ENCODE measurements around the gene RRP1B.
A peak's percentile ranks its signal among the peaks of the same experiment; 100 is the strongest.
"Not testable (repeated sequence)": the region's sequence is repeated elsewhere in the genome, so short reads cannot be mapped to it uniquely, and the experiment has no call there.

RRP1B gene

DNA sequence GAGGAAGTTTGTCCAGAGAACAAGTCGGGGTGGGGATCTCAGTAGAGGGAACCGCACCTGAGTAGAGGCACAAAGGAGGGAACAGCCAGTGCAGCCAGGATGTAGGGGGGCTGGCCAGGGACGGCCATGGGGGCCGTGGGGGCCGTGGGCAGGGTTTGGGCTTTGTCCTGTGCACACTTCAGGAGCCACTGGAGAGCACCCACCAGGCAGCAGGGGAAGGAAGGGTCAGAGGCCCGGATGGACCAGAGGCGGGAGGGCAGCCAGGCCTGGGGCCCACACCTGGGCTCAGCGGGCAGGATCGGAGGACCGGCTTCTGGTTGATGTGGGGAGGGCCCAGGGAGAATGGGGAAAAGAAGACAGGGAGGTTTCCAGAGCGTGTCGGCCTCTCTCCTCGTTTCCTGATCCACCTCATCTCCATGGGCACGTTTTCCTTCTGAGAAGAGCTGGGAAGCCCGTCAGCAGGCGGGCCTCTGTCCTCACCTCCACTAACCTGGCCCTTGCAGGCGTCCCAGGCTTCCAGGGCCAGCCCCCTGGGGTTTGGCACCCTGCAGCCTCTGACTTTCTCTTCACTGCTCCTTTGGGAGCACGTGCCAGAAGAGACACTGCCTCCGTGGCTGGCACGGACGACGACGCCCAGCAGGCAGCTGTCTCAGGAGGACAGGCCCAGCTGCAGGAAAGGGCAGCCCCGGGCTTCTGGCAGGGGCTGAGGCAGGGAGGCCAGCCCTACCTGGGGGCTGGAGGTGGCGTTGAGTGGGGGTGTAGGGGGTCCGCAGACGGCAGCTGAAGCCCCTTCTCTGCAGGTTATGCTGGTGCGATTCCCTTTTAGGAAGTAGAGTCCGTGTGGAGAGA is 42.8 kb downstream of the RRP1B start:
- no peak for DNase-seq

DNA sequence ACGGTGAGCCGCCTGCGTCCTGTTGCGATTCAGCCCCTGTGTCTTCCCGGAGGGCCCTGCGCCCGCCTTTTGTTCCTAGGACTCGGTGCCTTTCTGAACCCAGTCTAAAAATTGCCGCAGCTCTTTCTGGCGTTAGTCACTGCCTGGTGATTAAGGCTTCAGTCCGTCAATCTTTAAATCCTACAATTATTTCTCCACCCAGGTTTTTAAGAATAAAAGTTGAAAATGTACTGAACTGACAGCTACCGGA is 43.4 kb downstream of the RRP1B start:
- DNase-seq = no peak

DNA sequence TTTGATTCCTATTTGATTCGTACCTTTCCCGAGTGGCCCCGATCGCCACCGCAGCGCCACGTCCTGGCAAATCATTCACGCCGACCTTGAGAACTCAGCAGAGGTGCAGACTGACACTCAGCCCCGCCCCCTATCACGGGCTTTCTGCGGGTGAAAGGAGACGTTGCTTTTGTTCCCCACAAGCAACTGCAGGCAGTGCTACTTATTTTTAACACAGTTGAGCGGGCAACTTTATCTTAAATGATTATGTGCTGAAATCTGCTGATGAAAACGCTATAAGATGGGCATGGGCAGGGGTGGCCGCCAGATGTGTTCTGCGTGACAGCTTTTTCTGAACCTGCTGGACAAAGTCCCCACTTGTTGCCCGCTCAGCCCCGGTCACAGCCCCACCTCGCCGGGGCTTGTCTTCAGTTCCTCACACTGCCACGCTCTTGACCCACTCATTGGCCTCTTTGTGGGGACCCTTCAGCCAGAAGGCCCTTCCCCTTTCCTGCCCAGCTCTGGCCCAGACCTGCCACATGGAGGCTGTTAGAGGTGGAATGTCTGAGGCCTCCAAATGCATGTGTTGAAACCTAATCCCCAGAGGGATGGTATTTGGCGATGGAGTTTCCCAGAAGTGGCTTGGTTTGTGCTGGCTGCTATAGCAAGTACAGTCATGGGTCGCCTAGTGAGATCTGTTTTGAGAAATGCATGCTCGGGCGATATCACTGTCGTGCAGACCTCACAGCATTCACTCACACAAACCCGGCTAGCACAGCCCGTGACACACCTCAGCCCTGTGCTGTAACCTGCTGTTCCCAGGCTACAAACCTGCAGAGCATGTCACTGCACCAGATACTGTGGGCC is 43.9 kb downstream of the RRP1B start:
- no peak for DNase-seq

DNA sequence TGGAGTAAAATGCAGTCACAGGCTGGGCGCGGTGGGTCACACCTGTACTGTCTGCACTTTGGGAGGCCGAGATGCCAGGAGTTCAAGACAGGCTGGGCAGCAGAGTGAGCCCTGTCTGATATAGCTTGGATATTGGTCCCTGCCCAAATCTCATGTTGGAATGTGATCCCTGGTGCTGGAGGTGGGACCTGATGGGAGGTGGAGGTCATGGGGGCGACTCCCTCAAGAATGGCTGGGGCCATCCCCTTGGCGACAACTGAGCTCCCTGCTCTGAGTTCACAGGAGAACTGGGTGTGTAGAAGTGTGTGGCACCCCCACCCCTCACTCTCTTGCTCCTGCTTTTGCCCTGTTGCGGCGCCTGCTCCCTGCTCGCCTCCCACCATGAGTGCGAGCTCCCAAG is 48.1 kb downstream of the RRP1B start:
- DNase-seq = no peak

DNA sequence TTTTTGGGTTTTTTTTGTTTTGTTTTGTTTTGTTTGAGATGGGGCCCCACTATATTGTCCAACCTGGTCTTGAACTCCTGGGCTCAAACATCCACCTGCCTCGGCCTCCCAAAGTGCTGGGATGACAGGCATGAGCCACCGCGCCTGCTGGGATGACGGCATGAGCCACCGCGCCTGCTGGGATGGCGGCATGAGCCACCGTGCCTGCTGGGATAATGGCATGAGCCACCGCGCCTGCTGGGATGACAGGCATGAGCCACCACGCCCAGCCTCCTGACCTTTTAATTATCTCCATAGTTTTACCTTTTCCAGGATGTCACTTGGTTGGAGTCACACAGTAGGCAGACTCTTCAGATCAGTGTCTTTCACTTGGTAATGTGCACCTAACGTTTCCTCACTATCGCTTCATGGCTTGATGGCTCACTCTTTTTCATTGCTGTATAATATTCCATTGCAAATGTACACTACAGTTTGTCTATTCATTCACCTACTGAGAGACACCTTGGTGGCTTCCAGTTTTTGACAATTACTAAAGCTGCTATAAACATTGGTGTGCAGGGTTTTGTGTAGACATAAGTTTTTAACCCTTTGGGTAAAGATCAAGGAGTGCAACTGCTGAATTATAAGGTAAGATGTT is 49.5 kb downstream of the RRP1B start:
- no peak for DNase-seq

DNA sequence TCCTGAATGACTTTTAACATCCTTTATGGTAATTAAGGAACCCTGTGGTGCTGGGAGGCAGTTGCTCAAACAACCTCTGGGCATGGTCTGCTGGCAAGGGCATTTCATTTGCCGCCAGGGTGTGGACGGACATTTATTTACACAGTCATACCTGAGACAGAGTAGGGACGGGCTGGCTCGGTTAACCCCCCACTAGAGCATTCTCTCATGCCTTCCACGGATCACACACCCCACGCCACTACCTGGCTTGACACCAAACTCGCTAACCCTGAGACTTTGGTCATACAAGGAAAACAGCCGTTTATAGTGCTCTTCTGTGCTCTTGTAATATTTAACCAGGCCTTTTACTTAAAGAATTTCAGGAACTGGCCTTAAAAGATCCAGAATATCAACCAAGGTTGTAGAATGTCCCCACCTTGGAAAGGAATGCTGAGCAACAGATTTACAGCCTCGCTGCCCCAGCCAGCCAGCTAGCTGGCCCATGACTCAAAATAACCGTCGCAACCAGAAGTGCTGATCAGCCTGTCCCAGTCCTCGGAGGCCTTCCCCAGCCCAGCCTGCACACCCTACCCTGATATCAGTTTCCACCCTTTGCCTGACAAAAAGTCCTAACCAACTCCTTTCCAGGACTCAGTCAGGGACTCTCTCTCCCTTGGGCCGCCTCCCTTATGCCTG is 53.0 kb downstream of the RRP1B start:
- DNase-seq = no peak

DNA sequence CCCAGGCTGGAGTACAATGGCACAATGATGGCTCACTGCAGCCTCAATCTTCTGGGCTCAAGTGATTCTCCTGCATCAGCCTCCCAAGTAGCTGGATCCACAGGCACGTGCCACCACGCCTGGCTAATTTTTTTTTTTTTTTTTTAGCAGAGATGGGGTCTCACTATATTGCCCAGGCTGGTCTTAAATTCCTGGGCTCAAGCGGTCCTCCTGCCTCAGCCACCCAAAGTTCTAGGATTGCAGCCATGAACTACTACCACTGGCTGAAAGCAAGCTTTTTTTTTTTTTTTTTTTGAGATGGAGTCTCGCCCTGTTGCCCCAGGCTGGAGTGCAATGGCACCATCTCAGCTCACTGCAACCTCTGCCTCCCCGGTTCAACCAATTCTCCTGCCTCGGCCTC is 53.8 kb downstream of the RRP1B start:
- not testable (repeated sequence) for DNase-seq

DNA sequence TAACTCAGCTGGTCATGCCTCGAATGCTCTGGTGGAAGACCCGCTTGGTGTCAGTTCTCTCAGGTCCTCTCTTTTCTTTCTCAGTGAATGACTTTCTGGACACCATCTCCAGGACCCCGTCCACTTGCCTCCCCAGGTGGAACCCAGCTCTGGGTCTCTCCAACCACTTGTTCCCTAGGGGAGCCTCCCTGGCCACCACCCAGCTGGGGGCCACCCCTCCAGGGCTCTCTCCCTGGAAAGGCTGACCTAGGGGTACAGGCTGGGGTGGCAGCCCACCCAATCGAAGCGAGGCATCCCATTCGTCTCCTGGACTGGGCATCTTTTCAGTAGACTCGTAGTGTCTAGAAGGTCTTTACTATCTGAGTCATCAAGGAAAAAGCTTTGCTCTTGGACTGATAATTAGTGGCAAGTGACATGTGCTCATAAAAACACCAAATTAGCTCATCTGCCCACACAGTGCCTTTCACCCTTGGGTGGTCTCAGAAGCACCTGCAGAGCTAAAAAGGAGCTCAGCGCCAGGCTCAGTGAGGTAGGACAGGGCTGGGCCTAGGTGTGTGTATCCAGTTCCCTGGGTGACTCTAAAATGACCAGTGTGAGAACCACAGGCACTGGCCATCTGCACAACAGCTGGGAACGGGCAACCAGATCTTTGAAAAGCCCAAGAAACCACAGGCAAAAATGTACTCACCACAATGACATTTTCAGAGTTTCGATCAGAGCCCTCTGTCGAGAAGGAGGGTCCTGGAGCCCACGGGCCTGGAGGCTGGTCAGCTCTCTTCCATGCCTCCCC is 57.2 kb downstream of the RRP1B start:
- peak; percentile 52 for DNase-seq

DNA sequence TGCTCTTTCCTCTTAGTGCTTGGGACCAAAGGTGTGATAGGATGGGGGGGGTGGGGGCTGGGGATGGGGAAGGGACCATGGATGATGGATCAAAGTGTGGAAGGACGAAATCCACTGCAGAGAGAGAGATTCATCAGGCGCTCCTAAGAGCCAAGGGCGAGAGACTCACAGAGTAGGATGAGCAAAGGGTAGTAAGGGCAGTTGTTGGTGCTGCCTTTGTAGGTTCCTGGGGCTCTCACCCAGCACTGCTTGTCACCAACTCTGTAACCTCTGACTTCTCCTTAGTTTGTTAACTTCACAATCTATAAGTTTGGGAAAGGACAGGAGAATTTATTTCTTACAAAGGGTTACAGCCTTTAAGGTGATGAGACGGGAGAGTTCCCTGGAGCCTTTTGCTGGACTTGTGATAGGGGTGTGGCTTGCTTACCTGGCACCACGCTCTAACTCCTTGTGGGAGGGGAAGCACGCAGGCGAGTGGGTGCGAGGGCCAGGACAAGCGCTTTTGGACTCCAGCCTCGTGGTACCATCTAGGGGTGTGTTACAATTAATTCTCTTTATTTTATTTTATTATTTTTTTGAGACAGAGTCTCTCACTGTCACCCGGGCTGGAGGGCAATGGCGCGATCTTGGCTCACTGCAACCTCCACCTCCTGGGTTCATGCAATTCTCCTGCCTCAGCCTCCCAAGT is 58.0 kb downstream of the RRP1B start:
- no peak for DNase-seq

DNA sequence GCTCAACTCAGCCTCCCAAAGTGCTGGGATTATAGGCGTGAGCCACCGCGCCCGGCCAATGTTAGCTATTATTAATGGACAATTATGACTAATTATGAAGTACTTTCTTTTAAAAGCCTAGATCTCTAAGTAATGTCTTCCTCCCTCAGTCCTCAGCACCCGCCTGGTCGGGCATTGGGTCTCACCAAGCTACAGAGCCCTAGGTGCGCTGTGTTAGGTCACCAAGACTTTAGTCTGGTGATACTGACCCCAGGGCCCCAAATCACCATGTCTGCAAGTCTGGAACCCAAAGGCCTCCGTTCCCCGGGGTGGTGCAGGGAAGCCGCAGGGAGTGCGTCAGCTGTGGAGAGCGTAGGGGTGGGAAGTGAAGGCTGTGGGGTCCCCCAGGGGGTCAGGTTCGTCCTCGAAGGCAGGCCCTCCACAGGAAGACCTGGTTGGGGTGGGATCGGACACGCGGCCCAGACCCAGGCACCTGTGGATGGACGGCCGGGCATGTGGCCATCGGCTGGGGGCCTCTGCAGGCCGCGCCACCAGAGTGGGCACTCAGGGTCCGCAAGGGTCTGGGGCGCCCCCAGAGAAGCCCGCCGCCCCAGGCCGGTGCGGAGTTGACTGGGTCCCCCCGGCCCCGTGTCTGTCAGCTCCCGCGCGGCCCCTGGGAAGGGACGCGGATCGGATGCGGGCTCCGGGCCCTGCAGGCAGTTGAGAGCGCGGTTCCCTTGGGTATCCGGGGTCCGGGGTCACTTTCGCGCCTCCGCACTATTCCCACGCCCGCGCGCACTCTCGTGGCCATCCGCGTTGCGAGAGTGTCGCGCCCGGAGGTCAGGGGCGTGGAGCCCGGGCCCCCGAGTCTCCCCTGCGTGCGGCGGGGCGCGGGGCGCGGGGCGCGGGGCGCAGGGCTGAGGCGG is 58.9 kb downstream of the RRP1B start:
- no peak for DNase-seq

DNA sequence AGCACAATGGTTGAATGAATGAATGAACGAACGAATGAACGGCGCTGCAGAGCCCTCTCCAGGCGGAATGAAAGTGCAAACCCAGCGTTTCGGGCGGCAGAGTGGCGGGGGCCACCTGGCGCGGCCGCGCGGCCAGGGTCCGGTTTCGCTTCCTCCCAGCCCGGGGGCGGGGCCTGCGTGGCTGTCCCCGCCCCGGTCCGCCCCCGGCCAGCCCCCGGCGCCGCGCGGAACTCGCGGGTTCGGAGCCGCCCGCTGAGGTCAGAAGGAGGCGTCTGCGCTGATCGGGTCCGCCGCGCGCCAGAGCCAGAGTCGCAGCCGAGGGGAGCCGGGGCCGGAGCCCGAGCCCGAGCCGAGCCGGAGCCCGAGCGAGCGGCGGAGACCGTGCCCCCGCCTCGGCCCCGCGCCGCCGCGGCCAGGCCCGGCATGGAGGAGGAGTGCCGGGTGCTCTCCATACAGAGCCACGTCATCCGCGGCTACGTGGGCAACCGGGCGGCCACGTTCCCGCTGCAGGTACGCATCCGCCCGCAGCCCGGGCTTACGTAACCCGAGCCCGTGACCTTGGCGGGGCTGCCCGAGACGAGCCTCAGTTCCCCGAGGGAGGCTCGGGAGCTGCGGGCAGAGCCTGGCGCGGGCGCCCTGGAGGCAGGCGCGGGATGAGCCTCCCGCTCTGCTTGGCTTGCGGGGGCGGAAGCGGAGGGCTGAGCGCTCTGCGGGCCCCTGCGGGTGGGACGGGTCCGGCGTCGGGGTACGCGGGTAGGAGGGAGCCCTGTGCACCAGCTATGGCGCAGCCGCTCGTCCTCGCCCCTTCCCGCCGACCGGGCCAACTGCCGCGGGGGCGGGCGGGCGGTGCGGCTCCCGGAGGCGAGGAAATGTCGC is 59.8 kb downstream of the RRP1B start, which contains the start of gene PDXK:
Gene PDXK (plus strand): TSS at position 258 of the 876 bp plus-strand sequence. CDS start 166 bp downstream, at position 424.
- peak; percentile 97 for DNase-seq

DNA sequence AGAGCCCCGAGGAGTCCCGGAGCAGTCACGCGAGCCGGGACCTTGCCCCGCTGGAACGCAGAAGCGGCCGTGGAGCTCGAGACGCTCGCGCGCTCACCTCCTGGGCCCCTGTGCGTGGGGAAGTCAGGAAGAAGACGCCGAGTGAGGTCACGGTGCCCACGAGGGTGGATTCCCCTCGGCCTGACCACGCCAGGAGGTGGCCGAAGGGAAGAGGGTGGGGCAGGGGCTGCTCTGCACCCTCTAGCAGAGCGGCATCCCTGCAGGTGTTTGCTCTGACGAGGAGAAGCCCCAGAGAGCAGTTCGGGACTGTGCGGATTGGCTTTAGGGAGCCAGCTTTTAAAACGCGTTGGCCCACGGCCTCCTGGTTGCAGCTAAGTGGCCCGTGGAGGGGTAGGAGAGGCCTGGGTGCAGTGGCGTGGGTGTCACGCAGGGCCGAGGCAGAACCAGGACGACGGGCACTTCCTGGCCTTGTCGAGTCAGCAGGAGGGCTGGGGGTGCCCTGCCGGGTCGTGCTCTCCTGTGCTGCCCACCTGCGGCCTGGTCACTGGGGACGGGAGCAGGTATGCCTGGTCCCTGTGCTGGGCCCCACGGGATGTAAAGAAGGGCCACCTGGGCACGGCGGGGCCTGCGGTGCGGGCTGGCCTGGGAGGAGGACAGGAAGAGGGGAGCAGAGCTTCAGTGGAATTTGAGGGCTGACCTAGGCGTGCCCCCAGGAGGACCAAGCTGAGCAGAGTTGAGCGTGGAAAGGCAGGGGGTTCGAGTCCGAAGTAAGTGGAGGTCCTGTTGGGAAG is 60.6 kb downstream of the RRP1B start:
- DNase-seq = no peak

DNA sequence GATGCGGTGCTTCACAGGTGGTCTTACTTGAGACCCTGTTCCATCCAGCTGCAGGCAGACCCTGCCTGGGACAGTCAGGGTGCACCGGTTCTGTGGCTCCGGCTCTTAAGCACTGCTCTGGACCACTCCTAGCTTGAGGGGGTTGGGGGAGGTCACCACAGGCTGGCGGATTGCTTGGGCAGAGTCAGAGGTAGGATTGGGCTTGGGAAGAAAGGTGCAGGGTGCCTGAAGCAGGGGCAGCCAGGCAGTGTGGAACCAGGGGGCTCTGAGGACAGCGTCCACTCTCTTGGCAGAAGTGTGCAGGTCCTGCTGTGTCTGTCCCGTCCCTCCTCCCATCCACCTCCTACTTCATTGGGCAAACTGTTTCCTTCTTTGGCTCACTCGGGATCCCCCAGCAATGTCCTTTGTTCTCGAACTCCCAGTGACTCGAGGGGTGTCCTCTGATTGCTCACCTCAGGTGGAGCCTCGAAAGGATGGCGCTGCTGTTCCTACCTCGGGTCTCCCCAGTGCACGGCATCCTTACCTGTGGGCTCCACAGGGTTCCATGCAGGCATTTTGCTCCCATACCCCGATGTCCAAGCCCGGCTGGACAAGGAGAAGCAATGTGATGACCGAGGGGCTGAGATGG is 61.3 kb downstream of the RRP1B start:
- no peak for DNase-seq

DNA sequence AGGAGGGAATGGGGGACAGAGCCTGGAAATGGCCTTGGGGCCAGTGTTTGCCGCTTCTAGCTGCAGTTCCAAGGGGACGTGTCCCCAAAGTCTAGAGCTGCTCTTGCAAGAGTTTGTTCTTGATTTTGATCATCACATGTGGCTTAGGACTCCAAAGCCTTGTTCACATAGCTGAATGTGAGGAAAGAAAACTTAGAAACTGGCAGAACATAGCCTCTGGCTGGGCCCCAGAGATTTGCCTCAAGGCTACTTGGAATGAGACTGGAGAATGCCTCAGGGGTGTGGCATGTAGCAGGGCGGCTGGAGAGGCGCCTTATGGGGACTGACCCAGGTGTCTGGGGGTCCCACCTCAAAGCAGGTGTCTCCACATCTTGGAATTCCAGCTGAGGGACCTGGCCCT is 61.8 kb downstream of the RRP1B start:
- no peak for DNase-seq

DNA sequence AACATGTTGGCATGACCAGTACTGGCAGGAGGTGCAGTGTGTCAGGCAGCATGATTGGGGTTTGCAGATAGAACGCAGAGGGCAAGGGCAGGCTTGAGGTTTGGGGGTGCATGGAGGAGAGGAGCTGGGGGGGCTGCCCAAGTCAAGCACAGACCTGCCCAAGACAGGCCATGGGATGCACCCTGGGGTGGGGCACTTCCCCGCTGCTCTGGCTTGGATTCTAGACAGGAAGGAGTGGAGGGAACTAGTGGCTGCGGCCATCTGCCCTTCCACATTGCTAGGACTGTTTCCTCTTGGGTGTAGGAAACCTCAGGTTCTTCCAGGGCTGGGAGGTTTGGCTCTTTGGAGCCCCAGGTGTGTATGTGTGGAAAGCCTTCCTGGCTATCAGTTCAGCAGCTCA is 62.6 kb downstream of the RRP1B start:
- no peak for DNase-seq

DNA sequence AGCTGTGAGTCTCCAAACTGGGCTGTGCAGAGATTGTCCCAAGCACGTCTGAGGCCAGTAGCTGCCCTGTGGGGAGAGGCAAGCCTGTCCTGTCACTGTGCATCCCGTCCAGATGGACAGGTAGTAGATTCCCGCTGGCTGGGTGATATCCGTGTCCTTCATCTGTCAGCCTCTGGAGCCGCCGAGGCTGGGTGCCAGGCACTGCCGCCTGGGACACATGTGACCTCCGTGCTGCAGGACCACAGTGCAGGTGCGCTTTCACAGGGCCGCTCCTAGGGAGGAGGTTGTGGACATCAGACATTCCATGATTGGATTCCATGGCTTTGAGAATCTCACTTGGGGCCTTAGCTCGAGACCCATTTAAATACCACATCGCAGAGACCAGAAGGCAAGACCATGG is 64.3 kb downstream of the RRP1B start:
- DNase-seq = no peak

DNA sequence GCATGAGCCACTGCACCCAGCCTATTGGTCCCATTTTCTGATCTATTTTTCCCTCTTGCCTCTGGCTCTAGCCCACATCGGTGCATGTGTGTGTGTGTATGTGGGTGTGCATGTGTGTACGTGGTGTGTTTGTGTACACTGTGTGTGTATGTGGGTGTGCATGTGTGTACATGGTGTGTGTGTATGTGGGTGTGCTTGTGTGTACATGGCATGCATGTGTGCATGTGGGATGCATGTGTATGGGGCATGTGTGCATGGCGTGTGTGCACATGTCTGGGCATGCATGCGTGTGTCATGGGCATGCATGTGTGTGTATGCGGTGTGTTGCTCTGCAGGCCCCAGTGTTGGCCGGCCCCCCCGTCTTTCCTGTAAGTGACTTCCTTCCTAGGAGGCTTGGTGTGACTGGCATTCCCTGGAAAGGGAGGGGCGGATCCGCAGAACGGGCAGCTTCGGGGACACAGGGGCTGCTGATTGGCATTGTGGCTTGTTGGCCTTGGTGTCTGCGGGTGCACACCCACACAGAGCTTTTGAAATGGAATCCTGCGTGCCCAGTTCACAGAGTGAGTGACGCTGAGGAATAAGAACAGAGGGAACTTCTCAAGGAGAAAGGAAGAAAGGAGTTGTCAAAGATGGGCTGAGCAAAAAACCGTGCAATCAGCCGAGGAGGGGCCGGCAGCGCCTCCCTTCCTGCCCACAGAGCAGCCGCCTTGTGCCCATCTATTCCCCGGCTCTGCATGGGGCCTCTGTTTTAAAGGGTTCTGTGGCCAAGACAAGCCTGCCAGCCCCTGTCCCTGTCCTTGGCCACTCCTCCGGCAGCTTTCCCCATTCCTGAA is 67.5 kb downstream of the RRP1B start:
- DNase-seq = no peak

All from OCI-M1 (cell line).